Stimulated activated CD8-positive, alpha-beta memory T cell treated with anti-CD3 and anti-CD28 coated beads, Interleukin-2, amount 100 ng/mL, for 48 hours (primary cell): ENCODE data around the gene GSG1L.

ENCODE experiments used
- DNase-seq, 2 donors: peaks; one replicate each; pipeline ENCODE4 v3.0.0-alpha.2; 2020; ENCODE audit warnings: low read depth in 2 of 2

The GSG1L gene

DNA sequence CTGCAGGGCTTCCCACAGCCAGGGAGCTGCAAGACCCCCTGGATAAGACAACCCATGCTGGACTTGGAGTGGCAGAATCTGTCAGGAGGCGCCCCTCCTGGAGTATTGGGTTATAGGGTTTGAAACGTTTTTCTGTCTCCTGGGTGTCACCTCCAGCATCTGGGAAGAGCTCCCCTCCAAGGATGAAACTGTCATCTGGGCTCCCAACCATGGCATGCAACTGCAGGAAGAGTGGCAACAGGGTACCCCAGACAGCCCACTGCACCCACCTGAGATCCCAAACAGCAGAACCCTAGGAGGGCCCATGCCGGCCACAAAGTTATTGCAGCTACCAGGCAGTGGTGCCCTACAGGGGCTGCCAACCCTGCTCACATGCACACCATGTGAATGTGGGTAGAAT lies 636 bp upstream of the GSG1L start:
- no peak for DNase-seq

DNA sequence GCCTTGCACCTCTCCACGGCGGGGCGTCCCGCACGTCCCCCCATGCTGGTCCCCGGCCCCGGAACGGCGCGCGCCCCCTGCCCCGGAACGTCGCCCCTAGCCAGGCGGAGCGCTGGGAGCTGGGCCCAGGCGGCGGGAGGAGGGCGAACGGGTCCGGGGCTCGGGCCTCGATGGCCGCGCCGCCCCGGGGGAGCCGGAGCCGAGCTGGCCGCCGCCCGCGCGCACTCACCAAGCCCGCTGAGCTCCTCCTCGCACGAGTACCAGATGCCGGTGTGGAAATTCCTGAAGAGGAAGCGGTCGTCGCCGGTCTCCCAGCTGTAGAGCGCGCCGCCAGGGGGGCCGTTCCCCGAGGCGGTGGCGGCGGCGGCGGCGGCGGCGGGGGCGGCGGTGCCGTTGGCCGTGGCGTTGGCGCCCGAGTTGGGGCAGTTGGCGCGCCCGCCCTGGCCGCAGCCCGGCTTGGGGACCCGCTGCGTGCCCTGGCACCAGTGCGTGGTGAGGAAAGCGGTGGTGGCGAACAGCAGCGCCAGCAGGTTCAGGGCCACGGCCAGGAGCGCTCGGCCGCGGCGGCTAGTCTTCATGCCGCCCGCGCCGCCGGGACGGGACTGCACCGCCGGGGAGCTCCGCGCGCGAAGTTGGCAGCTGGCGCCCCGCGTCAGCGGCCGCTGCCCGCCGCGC lies 530 bp downstream of the GSG1L start:
- no peak for DNase-seq

DNA sequence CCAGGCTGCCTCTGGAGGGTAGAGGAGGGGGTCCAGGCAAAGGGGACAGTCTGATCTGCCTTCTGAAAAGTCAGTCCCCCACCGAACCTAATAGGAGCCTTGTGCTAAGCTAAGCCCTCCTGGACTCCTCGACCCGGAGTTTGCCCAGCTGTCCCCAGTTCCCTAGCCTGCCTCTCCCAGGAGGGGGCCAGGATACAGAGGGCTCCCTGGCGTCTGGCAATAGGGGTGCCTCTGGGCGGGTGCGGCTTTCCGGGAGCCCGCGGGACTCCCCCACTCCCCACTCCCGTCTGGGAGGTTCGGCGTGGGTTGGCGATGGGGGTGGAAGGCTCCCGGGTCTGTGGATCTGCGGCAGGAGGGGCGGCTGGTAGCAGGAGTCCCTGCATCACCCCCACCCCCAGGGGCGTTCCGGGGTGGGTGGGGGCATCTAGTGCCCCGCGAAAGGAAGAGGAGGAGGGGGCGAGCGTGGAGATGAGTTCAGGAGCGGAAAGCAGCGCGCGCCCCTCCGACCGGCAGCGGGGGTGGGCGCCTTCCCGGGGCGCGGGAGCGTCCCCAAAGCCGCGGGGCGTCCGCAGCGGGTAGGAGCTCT lies 1.2 kb downstream of the GSG1L start:
- no peak for DNase-seq

DNA sequence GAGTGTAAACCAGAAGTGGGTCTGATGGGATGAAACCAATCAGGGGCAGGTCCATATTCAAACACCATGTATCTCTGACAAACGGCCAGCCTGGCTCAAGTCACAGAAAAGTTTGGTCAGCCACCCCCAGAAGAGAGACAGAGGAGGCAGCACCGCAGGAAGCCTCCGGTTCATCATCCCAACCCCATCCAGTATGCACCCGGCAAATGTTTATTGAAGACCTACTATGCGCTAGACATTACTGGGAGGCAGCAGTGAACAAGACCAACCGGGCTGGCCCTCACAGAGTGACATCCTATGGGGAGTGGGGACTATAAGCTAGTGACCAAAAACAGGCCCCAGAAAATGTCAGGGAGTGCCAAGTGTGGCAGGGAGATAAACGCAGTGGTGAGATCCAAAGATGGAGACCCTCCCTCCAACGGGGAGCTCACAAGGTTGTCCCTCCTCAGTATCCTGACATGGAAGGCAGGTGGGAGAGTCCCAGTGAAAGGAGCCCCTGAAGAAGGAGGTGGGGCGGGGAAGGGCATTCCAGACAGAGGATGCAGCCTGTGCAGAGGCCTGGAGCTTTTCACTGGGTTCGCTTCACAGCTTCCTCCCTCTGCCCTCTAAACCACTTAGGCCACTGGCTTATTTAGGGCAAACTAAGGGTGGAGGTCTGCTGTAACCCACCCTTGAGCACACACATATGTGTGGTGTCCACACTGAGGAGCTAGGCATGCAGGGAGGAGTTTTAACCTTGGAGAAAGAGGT lies 2.0 kb downstream of the GSG1L start:
- DNase-seq = no peak

DNA sequence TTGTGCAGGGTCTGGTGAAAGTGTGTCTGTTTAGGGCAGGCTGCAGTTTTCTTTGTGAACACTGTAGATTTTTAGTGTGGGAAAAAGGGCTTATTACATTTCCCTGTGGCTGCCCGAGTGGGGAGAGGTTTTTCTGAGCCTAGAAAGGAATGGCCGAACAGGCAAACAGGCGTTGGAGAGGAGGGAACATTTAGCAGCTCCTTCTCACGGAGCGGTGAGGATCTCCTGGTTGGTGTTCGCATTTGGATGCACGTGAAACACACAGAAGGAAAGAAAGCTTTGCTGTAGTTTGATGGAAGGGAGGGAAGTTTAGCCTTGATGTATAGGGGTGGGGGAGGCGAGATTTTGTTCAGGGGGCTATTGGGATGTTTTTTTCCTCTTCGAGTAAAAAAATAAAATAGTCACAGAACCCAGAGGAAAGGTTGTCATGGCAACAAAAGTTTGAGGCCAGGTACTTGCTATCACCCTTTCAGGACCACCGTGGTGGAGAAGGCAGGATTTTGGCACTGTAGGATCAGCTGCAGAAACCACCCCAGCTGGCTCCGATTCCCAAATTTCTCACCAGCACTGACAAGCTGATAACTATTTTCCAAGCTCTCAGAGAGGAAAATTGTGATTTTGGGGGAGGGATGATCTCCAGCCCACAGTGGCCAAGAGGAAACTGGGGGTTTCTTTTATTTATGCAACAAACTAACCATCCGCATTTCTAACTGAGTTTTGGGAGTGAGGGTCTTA lies 3.5 kb downstream of the GSG1L start:
- no peak for DNase-seq

DNA sequence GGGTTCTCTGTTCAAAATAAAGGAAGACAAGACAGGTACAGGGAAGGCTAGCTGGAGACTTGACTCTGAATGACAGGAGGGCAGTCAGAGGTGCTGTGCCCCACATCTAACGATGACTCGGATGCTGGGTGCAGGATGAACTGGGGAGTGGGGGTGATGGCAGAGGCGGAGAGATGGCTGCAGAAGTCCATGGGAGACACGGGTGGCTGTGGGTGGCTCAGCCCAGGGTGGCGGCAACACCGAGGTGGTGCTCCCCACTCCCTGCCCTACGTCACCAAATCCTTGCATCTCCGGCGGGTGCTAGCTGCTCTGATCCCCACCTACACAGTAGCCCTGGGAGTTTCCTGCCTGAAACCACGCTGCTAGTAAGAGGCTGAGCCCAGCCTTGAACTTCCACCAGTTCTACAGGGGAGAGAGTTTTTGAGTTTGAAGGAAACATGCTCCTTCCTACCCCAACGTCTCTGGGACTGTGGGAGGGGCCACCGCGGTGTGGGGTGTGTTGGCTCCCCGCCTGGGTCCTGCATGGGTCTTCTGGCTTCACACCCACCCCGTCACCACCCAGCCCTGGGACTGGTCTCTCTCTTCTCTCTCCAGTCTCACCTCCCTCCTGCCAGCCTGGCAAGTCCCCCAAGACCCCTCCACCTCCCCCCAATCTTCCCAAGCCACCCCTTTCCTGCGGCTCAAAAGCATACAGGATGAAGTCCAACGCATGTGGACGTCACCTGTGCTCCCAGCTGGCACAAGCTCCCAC lies 4.5 kb downstream of the GSG1L start:
- no peak for DNase-seq

DNA sequence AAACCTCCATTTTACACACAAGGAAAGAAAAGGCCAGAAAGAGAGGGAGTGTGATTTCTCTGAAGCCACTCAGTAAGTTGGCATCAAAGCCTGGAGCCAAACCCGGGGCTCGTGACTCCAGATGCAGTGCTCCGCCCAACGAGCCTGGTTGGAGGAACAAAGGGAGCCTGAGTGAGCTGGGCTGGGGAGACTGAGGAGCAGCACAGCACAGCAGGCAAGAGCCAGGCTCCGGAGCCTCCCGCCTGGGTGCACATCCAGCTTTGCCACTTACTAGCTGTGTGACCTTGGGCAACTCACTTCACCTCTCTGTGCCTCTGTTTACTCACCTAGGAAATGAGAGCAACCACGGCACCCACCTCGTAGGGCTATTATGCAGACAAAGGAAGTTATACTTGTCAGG lies 5.6 kb downstream of the GSG1L start:
- DNase-seq = no peak

DNA sequence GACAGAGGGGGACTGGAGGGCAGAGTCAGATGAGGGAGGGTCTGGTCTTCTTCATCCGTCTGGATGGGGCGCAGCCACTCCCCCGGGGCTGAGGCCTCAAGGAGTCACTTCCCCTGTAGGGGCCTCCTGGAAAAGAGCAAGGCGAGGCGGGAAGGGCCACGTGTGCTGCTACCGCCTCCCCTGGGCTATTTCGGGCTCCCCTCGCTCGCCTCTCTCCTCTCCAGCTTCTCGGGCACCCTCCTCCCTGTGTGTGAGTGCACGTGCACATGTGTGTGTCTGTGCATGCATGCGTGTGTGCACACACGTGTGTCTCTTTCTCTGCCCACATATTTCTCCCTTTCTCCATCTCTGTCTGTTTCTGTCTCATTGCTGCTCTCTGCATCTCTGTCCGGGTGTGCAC lies 10.1 kb downstream of the GSG1L start:
- no peak for DNase-seq

DNA sequence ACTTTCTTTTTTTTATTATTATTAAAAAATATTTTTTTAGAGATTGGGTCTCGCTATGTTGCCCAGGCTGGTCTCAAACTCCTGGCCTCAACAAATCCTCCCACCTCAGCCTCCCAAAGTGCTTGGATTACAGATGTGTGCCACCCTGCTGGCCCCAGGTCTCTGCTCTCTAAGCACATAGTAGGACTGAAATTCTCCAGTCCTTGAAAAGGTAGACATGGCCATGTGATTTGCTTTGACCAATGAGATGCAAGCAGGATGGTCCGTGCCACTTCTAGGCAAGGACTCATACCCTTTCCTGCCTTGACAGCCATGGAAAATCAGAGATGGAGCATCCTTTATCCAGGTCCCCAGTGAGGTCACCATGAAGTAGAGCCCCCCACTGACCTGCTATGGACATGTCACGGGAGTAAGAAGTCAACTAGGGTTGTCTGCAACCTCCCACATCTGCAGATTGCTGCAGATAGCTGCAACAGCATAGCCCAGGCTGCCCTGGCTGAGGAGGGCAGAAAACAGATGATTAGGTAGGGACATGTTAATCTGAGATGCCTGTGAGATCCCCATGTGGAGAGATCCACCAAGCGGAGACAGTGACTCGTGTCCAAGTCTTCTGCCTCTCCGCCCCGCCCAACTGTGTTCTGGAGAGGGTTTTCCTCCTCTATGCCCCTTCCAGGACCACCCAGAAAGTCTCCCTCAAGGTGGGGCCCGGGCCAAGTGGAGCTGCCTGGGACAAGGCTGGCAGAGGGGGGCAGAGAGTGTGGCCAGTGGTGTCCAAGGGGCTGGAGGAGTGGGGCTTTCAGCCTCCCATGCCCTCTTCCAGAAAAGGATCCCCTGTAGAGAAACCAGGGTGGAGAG lies 11.0 kb downstream of the GSG1L start:
- no peak for DNase-seq

DNA sequence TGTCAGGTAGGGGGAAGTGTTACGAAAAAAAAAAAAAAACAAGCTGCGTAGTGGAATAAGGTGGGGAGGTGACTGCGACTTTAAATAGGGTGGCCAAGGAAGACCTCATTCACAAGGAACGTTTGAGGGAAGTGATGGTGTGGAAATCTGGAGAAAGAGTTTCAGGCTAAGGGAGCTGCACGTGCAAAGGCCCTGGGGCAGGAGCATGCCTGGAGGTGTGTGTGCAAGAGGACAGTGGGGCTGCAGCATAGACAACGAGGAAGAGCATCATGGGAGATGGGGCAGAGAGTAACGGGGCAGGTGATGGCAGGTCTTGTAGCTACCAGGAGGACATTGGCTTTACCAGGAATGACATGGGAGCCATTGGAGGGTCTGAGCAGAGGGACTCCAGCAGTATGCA lies 12.0 kb downstream of the GSG1L start:
- no peak for DNase-seq

DNA sequence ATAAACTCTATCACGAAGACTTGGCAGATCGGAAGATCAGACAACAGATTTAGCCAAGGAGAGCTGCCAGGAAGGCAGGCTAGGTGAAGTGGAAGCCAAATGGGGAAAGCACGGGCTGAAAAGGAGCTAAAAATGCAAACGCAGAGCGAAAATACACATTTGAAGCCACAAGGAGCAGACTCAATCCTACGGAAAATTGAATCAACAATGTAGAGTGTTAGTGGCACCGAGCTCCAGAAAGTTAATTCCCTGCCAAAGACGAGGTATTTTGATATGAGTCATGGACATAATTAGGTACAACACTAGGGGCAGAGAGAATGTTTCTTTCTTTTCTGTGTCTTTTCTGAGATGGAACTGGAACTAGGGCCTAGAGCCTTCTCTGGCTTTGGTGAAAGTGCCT lies 20.7 kb downstream of the GSG1L start:
- DNase-seq = no peak

DNA sequence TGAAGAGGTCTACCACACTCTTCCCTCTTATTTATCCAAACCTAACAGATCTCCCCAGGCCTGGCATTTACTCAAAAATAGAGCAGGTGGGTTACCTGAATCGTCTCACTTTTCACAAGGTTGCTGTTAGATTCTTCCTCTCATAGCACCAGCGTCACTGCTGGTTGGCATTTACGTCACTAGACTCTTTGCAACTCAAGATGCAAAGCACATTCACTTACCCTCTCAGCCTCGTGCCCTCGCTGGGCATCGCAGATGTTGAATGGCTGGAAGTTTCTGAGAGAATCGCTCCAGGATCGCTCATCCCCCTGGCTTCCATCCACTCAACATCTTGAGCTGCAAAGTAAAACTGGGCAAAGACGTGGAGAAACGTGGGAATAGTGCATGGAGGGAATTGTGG lies 21.9 kb downstream of the GSG1L start:
- no peak for DNase-seq

DNA sequence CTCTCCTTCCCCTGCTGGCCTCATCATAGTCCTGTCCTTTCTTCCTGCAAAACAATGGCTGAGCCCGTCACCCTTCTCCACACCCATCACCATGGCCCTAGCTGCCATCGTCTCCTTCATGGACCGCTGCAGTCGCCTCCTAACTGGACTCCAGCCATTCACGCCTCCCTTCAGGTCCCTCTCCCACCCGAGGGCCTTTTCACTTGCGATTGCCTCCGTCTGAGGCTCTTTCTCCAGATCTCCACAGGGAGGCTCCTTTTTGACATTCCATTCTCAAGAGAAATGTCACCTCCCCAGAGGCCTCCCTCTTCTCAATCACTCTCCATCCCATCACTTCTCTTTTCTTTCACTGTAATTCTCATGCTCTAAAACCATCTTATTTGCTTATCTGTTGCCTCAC lies 23.5 kb downstream of the GSG1L start:
- no peak for DNase-seq

DNA sequence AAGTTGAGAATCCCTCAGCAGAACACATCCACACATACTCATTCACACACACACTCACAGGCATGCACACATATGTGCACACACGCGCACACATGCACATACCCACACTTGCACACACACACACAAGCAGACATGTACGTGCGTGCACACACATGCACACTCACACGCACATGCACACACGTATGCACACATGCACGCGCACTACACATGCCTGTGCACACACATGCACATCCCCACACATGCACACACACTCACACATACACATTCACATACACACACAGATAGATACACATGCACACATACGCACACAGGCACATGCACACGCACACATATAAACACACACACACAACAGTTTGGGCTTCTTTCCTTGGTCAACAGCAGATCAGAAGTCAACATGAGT lies 24.0 kb downstream of the GSG1L start:
- no peak for DNase-seq

DNA sequence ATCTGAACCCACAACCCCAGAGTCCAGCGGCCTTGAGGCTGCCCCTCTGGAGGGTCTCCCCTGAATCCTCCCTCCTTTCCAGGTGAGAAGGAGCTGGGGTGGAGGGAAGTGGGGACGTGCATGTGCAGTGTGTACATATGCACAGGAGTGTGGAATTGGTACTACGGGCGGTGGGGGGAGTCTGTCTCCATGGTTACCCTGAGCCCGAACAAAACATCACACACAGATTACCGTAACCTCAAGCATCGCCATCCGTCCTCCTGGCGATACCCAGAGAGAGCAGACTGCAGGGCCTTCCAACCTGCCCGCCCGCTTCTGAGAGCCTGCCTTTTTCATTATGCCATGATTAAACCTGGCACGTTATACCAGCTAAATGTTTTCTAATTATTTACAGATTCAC lies 25.1 kb downstream of the GSG1L start:
- no peak for DNase-seq

DNA sequence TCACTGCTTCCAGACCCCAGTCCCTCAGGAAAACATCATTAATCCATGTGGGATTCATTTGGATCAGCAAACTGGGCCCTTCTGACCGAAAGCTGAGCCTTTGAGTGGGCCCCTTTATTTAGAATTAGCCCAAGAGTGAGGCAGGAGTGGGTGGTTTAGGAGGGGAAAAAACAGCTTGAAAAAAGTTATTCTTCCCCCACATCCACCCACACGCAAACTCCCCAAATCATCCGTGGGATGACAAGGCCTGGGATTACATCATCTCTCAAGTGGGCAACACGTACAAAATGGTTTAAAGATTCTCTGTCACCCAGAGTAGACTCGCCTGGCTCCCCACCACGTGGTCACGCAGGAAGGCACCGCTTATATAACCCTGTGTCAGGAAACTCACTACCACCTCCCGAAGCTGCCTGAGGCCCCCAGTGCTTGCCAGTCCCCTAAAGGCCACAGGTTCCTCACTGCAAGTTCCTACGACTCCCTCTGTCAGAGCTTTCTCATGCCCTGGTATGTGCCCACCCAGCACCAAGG lies 27.6 kb downstream of the GSG1L start:
- no peak for DNase-seq

DNA sequence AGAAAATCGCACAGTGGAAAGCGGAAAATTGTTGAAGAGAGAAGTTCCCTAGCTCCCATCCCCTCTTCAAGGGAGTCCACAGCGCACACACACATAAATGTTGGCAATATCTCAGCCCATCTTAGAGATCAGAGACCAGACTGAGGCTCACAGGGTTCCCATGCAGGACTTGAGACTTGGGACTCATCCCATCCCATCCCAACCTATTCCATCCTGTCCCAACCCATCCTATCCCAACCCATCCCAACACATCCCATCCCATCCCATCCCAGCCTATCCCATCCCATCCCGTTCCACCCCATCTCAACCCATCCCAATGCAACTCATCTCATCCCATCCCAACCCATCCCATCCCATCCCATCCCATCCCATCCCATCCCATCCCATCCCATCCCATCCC lies 29.6 kb downstream of the GSG1L start:
- no peak for DNase-seq

DNA sequence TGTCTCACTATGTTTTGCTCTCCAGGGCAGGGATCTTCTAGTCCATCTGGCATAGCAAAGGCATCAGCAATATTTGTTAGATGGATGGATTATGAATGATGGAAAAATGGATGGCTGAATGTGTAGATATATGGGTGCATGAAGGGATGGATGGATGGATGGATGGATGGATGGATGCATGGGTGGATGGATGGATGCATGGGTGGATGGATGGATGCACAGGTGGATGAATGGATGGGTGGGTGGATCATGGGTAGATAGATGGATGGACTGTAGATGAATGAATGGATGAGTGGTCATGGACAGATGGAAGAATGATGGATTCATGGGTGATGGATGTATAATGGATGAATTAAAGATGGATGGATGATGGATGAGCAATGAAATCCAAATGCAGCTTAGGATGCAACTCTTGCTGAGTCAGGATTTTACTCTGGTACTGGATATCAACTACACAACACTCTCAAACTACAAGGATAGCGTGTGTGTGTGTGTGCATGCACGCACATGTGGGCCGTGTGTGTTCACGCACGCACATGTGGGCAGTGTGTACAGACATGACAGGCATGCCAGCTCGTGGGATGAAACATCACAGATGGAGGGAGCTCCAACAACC lies 34.0 kb downstream of the GSG1L start:
- DNase-seq = no peak

DNA sequence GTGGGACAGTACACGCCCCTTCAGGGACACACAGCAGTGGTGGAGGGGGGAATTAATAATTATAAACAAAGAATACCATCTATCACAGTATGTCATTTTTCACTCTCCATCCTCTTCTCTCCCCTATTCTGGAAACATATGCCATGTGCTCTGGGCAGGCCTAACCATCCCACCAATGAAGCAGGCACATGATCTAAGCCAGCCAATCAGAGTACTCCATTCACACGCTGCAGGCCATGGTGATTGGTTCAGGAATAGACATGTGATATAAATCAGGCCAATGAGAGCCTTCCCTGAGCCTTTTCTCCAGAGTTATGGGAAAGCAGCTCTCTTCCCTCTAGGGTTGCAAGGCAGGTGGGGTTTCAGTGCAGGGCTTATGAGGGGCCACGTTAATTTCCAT lies 36.5 kb downstream of the GSG1L start:
- DNase-seq = no peak

DNA sequence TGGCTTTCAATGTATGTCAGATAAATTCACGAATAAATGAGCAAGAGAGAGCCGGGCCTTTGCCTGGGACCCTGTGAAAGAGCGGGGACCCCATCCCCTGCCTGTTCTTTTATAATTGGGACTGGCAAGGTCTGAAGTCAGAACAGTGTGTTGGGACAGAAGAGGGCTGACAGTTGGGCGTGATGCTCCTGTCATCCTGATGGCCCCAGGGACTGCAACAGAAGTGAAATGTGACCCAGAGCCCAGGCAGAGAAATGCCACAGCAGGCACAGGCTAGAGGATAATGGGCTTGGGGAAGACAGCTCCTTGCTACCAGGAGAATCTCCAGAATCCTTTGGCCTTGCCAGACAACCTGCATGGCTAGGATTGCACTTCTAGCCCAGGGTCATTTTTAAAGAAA lies 37.9 kb downstream of the GSG1L start:
- no peak for DNase-seq
